ENCODE data around the gene PTPRH.
"Not testable (repeated sequence)": the region's sequence is repeated elsewhere in the genome, so short reads cannot be mapped to it uniquely, and the experiment has no call there.

Gene PTPRH

DNA sequence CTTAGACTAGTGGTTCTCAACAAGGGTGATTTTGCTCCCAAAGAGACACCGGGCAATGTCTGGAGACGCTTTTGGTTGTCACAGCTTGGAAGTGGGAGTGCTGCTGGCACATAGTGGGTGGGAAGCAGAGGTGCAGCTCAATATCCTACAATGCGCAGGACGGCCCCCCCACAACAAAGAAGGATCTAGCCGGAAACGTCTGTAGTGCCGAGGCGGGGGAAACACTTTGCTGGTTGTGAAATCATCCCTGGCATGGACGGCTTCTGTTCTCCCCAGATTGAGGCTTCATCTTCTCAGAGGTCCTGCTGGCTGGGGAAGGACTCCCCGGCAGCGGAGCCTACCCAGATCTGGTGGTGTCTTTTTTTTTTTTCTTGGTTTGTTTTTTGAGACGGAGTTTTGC, 15.8 kb downstream of the PTPRH start:
- no peak for DNase-seq (ENCODE audit: low read depth in 2 of 2, low spot score in 1 of 2)

DNA sequence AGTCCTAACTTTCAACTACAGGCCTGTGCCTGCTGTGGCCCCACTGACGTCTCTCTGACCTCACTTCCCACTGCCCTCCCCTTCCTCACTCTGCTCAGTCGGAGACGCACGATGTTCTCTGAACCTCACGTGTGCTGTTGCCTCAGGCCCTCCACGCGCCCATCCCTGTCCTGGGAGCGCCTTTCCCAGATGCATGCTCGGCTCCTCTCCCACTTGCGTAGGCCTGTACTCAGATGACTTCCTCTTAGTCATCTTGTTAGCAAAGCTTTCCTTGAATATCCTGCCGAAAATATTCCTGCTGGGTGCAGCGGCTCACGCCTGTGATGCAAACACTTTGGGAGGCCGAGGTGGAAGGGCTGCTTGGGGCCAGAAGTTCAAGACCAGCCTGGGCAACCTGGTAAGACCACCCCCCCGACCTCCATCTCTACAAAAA, 19.9 kb downstream of the PTPRH start:
- DNase-seq (ENCODE audit: low read depth in 2 of 2, low spot score in 1 of 2) = no peak

DNA sequence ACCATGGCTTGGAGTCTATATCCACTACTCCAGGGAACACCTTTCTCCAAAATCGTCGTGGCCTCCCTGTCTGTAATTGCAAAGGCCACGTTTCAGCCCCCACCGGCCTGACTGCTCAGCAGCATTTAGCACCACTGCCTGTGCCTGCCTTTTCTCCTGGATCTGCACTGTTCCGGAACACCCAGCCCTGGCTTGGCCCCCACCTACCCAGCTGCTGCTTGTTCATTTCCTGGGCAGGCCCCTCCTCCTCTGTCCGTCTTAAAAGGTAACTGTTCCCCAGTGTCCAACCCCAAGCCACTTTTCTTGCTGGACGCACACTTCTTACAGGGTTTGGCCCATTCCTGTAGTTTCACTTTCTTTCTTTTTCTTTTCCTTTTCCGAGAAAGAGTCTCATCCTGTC, 20.7 kb downstream of the PTPRH start:
- no peak for DNase-seq (ENCODE audit: low read depth in 2 of 2, low spot score in 1 of 2)

DNA sequence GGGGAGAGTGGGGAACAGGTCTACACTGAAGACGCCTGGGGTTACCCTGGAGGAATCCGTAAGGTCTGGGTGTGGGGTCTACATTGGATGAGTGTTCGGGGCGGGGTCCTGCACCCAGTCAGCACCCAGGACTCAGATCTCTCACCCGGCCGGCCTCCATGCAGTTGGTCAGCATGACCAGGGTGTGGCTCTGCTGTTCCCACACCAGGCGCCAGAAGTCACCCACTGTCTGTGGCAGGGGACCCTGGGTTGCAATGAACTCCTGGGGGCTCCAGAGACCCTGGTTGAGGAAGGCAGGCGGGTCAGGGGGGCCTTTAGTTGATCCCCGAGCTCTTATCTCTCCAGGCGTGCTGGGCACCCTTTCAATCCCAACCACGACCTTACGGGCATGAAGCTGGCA, 23.2 kb downstream of the PTPRH start:
- no peak for DNase-seq (ENCODE audit: low read depth in 2 of 2, low spot score in 1 of 2)

DNA sequence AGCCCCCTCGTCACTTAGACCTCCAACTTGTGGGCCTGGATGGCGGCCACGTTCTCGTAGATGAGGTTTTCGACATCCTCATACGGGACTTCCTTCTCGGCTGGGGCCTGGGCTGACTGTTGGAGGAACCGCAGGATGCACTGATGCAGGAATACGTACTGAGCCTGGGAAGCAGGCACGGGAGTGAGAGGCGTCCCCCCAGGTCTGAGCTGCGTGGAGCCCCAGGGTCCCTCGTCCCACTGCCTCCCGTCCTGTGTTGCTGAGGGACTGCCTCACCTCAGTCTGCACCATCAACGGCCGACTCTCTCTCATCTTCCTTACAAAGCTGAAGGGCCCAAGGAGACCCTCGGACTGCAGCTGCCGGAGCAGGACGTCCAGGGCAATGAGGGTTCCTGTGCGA, 27.6 kb downstream of the PTPRH start:
- no peak for DNase-seq (ENCODE audit: low read depth in 2 of 2, low spot score in 1 of 2)

DNA sequence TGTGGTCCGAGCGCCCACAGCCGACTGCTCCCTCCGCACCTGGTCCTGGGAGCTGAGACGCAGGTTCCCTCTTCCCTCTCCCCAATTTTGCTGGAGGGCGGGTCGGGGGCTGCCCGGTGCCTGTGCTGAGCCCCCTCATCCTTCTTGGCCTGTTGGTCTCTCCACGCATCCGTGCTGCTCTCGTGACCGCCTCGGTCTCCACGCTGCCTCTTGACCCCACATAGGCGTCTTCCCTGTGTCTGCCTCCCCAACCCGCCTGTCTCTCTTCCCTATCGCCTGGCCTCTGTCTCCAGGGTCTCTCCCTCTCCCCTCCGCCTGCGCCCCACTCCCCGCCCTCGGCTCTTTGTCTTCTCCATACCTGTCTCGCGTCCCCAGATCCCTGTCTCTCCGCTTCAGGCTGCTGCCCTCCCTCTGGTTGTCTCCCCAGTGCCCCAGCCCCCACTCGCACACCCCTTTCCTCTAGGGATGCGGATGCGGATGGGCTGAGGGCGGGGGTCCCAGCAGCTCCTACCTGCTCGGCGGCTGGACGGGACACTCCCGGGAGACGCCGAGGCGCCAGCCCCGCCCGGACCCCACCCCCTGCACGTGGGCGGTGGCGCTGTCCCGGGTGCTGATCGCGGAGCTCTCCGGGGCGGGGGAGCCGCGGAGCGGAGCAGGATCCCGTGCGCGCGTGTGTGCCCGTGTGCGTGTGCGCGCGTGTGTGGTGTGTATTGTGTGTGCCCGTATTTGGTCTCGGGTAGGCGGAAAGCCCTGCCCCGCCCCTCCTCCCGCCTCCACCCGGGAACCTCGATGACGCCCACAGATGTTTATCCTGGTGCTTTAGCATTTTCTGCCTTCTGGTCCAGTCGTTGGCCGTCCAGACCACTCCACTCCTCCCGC, 29.5 kb downstream of the PTPRH start, which contains the start of gene SYT5:
TSS of gene SYT5 (minus strand) at position 684 of the 879 bp plus-strand sequence. CDS start 1,248 bp downstream, outside the sequence.
- DNase-seq (ENCODE audit: low read depth in 2 of 2, low spot score in 1 of 2) = peak in 1 of 2 donors; percentile 31

DNA sequence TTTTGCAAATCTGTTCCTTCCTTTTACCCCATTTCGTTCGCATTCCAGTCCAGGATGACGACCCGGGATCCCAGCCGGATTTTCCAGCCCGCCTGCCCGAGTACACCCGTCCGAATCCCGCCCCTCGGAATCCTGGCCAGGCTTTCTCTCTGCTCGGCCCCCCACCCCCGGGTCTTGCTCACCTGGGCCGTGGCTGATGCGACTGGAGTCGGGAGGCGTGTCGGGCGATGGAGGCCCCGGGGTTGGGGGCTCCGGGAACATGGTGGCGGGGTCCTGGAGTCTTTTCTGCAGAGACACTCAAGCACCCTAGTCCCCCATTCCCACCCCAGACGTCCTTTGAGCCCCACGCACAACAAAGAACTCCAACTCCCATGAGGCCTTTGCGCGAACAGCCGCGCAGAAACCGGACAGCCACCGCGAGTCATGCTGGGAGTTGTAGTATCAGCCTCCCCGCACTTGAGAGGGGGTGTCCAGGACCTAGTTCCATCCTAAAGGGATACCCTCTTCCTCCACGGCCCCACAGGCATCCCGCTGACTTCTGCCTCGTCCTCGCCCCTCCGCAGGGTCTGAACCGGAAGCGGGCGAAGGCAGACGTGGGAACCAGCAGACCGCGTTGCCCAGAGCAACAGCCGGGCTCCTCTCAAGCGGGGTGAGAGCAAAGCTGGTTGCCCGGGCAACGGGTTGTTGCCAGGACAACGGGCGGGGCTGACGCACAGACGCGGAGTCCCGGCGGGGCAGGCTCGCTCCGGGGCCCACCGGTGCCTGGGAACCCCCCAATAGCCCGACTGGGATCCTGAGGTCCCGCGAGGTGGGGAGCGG, 30.3 kb downstream of the PTPRH start:
- DNase-seq (ENCODE audit: low read depth in 2 of 2, low spot score in 1 of 2) = peak; percentile 78 to 83

DNA sequence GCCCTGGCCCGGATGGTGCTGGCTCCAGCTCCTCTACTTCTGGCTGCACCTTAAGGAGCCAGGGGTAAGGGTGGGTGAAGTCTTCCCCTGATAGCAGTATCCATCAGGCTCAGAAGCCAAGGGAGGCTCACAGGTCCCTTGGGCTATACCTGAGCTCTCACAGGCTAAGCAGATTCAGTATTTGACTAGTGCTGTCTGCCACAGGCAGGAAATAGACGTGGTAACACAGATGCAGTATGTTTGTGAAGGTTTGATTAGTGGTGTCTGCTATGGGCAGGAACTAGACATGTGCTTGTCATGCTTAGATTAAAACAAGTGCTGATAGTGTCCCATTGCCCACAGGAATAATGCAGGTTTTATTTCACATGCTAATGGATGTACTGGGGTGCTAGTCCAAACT, 33.2 kb downstream of the PTPRH start:
- no peak for DNase-seq (ENCODE audit: low read depth in 2 of 2, low spot score in 1 of 2)

DNA sequence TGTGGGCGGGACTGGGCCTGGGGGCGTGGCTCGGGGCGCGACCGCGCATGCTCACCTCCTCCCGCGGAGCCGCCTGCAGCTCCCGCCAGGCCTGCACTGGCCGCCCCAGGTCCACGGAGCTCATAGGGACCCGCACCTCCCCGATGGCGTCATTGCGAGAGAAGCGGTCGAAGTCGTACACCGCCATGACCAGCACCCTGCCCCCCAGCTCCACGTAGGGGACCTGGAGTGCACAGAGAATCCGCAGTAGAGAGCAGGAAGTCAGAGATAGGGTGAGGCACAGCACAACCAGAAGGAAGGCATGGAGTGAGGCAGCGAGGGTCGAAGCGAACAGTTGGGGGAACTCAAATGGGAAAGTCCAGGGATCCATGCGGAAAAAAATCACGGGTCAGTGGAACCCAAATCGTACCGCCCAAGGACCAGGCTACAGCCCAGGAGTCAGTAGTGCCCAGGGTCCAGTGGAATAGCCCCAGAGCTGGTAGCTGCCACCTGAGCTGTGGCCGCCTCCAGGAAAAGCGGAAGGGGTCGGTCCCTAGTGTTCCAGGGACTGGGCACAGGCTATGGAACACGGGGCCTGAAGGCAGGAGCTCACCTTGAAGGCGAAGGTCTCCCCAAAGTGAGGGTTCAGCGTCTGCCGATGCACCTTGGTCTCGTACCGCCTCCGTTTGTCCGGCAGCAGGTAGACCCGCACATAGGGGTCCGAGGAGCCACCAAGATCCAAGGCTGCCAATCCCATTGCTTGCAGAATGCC, 34.0 kb downstream of the PTPRH start:
- no peak for DNase-seq (ENCODE audit: low read depth in 2 of 2, low spot score in 1 of 2)

DNA sequence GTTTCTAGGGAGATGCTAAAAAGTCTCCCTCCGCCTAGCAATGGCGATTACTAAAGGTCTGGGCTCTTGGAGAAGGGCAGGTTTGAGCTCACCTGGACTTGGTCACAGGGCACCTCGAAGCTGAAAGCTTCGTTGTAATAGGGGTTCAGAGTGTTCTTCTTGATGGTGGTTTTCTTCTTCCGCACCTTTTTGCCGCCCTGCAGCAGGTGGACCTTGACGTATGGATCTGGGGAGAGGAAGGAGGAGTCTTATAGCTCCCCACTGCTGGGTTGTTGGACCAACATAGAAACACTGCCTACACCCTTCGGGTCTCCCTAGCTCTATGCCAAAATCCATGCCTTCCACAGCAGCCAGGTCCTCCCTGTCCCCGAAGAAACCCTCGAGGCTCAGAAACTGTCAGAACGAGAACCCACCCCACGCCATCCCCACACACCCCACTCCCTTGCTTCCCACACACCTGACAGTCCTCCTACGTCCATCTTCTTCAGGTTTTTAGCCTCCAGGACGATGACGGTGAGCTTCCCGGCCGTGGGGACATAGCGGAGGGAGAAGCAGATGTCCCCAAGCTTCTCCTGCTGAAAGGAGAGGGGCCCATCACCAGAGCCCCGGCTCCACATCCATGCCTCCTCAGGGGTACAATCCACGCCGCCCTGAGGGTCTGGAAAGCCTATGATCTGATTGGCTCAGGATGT, 34.7 kb downstream of the PTPRH start:
- no peak for DNase-seq (ENCODE audit: low read depth in 2 of 2, low spot score in 1 of 2)

DNA sequence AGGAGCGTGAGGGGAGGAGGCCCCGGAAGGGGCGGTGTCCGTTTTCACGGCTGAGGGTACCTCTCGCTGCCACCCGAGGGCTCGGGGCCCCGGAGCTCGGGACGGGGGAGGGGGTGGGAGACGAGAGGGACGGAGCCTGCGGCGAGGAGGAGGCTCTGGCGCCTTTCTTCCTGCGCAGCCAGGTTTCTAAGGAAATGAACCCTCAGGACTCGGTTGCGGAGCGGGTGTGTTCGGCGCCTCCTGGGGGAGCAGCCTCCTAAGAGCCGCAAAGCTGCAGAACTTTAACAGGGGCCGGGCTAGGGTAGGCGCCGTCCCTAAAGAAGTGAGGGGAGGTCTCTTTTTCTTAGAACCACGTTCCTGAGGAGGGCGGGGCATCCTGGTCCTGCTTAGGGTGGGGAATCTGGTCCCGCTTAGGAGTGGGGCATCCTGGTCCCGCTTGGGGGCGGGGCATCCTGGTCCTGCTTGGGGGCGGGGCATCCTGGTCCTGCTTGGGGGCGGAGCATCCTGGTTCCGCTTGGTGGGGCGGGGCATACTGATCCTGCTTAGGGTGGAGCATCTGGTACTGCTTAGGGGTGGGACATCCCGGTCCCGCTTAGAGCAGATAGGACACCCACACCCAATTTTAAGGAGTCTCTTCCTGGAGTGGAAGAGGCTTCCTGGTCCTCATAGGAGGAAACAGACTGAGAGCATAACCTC, 35.4 kb downstream of the PTPRH start:
- DNase-seq (ENCODE audit: low read depth in 2 of 2, low spot score in 1 of 2) = no peak

DNA sequence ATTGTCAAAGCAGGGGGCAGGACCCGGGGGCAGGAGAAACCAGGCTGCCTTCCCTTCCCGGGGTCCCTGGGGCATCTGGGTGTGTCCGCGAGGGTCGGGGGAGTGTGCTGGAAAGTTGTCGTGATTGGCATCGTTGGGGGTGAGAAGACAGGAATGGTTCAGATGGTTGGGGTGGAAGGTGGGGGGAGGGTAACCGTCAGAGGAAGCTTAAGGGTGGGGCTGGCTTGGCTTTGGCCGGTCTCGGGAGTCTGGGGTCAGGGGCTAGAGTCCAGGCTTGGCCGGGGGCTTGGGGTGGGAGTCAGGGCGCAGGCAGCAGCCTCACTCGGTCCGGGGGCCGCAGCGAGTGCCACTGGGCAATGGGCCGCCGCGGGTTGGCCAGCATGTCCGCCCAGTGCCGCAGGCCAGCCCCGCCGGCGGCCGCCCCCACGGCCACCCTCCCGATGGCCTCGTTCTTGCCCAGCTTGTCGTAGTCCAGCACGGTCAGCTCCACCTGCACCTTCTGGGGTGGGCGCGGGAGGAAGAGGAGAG, 36.1 kb downstream of the PTPRH start:
- DNase-seq (ENCODE audit: low read depth in 2 of 2, low spot score in 1 of 2) = no peak

DNA sequence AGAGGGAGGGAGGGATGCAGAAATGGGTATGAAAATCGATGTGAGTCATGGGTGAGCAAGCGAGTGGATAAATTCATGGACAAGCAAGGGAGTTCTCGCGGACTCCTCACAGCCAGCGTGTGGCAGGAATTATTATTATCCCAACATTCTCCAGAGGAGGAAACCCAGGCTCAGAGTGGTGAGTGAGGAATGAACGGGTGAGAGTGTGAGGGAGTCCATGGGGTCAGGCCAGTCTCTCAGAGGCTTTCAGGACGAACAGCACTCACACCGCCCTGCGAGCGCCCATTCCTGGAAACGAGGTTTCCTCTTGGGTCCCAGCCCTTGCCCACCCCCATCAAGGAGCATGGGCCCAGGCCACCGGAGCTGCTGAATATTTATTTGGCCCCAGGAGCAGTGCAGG, 36.6 kb downstream of the PTPRH start:
- no peak for DNase-seq (ENCODE audit: low read depth in 2 of 2, low spot score in 1 of 2)

DNA sequence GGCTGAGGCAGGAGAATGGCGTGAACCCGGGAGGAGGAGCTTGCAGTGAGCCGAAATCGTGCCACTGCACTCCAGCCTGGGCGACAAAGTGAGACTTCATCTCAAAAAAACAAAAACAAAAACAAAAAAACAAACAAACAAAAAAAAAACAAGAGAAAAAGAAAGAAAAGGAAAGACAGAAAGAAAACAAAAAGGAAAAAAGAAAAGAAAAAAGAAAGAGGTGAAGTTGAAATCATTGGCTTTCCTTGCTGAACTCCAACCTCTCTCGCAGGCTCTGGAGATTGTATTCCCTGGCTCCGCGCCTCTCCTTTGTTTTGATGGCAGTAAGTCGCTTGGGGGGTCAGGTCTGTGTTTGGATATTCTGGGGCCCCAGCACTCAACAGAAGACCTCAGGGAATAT, 37.0 kb downstream of the PTPRH start:
- not testable (repeated sequence) for DNase-seq (ENCODE audit: low read depth in 2 of 2, low spot score in 1 of 2)

DNA sequence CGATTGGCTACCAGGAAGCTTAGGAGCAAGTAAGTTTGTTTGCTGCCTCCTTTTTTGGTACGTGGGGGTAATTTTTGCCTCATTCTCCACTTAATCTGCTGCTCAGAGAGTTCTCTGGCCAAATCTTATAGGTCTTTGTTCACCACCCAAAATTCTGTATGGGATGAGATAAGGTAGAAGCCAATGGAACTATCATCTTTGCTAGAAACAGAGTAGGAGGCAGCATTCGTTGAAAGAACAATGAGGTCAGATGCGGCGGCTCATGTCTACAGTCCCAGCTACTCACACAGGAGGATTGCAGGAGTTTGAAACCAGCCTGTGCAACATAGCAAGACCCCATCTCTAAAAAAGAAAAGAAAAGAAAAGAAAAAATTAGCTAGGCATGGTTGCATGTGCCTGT, 37.9 kb downstream of the PTPRH start:
- no peak for DNase-seq (ENCODE audit: low read depth in 2 of 2, low spot score in 1 of 2)

DNA sequence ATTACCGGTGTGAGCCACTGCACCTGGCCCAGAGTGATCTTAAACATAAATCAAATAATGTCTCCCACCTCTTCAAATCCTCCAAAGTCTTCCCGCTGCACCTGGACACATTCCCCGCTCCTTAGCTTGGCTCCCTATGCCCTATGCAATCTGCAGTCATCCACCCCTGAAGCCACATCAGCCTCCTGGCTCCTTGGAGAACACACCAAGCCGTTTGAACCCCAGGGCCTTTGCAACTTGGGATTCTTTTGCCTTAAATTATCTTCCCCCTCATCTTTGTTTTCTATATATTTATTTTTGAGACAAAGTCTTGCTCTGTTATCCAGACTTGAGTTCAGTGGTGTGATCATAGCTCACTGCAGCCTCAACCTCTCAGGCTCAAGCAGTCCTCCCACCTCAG, 40.2 kb downstream of the PTPRH start:
- DNase-seq (ENCODE audit: low read depth in 2 of 2, low spot score in 1 of 2) = no peak

DNA sequence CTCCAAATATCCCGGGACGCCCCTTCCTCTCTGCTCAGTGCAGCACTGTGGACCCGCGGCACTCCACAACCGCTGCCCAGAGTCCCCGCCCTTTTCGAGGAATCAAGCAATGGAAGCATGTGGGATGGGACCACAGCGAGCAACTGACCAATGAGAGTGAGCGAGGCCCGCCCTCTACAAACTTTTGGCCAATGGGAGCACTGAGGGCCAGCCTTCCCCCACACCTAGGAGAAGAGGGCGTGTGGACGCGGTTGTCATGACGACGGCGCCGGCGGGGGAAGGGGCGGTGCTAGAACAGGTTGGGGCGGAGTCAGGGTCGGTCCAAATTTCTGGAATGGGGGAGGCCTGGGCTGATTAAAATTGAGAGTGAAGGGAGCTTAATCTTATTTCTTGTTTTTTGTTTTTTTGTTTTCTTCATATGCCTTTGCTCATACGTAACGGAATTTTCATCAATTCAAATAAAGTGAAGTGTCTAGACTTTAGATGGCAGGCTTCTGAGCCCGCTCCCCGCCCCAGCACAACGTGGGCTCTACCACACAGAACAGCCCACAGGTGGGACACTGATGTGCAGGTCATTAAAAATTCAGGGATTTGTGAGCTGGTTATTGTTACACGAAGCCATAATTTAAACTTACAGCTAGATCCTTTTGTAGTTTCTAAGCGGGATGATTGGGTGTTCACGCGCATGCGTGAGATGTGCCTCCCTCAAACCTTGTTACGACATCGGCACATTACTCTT, 42.6 kb downstream of the PTPRH start, which contains the start of gene DNAAF3:
TSS of gene DNAAF3 (minus strand) at position 84 of the 739 bp plus-strand sequence. CDS start 200 bp downstream, outside the sequence.
- no peak for DNase-seq (ENCODE audit: low read depth in 2 of 2, low spot score in 1 of 2)

DNA sequence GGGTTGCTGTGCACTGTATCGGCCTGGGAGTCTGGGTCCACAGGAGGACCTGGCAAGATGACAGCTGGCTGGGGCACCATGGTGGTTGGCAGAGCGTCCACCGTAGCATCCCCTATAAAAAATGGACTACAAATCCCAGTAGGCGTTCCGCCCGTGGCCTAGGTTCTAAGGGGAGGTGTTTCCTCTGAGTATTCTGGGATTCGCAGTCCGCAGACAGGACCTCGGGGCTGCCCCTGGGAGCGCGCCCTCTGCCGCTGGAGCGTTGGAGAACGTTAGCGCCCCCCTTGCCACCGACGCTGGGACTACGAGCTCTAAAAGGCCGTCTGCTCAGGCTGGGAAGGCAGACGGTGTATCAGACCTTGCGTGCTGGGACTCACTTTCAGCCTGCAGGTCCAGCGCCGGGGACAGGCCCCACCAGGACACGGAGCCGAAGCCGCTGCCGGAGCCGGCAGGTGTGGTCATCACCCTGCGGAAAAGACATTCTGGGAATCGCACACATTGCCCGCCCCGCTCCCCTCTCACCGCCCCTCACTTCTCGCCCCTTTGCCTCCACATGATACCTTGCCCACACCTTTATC, 43.3 kb downstream of the PTPRH start:
- DNase-seq (ENCODE audit: low read depth in 2 of 2, low spot score in 1 of 2) = no peak

Data from stimulated activated CD8-positive, alpha-beta memory T cell treated with anti-CD3 and anti-CD28 coated beads, Interleukin-4, amount 100 ng/mL, for 4 hours (primary cell).